ENCODE measurements around the gene E2F4.

DNA sequence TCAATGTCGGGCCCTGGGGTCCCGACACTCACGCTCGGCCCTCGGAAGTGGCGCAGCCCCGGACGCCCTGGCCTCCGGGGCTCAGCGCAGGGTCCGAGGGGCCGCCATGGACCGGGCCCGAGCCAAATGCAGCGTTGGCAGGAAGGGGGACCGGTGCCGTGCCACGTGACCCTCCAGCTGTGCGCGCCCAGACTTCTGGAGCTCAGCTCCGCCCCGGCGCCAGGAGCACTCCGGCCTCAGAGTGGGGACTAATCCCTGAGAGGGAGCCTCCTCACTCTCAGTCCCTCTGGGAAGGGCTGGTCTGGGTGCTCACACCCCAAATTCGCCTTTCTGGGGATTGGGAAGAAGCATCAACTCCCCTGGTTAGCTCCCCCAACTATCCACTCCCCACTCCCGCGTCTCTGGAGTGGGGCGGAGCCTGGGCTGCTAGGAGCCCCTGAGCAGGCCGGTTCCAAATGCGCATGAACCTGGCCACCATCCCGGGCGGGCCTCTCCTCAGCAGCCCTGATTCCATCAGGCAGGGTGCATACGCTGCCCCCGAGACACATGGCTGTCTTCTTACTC, 41.0 kb upstream of the E2F4 start, which contains the start of gene B3GNT9:
- TF ChIP-seq GTF2F1 (IDR thresholded peaks at IDR 0.05; ENCODE audit: borderline replicate concordance, low read depth, low read length): no peak
- TF ChIP-seq CTCF (IDR thresholded peaks at IDR 0.05; ENCODE audit: control extremely low read depth in 1 of 3, insufficient read depth in 1 of 3, low read depth in 1 of 3, low read length in 3 of 3): no peak
- peak; percentile 40 for TF ChIP-seq EZH2 (IDR thresholded peaks at IDR 0.05; ENCODE audit: low read depth, low read length, severe bottlenecking)
- 0 out of 2 replicates have a peak, but pooled peaks have one; percentile 36 for TF ChIP-seq YY1 (IDR thresholded peaks at IDR 0.05; ENCODE audit: low read depth, low read length)
- no peak for TF ChIP-seq EGR1 (IDR thresholded peaks at IDR 0.05; ENCODE audit: borderline replicate concordance, low read depth, low read length)
- TF ChIP-seq POU5F1 (IDR thresholded peaks at IDR 0.05; ENCODE audit: low read depth, low read length): no peak
- TF ChIP-seq ATF2 (IDR thresholded peaks at IDR 0.05; ENCODE audit: low read length): no peak
